HG02588 (cell line): ENCODE measurements around the gene SLC5A1.
"Not testable (repeated sequence)": the region's sequence is repeated elsewhere in the genome, so short reads cannot be mapped to it uniquely, and the experiment has no call there.

Experiments
- ATAC-seq: cut with Tn5 transposase; IDR thresholded peaks from one replicate; pipeline ENCODE4 v1.9.1; 2021; ENCODE audit warnings: mild to moderate bottlenecking, moderate library complexity; ENCODE audit not compliant: unreplicated experiment

Gene SLC5A1

GRCh38 chr22:32142600-32142999 is 99.5 kb downstream of the SLC5A1 start:
- no peak for ATAC-seq

DNA sequence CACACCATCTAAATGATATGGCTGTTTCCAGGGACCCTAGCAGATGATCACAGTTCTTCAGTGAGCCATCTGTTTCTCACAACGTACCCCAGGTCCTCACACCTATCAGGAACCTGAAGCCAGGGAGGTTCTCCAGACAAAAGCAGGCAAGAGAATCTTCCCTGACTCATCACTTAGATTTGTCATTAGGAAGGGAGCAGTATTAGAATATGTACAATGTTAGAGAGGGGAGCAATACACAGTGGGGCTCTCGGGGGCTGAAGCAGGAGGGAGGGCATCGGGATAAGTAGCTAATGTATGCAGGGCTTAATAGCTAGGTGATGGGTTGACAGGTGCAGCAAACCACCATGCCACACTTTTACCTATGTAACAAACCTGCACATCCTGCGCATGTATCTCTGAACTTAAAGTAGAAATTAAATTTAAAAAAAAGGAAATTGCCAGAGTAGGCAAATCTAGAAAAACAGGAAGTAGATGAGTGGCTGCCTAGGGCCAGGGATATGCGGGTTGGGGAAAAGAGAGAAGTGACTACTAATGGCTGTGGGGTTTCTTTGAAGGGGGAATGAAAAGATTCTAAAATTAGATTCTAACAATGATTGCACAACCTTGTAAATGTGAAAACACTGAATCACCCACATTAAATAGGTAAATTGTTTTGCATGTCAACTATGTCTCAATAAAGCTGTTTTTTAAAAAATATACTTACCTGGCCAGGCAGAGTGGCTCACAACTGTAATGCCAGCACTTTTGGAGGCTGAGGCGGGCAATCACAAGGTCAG is 101.6 kb downstream of the SLC5A1 start:
- no peak for ATAC-seq

DNA sequence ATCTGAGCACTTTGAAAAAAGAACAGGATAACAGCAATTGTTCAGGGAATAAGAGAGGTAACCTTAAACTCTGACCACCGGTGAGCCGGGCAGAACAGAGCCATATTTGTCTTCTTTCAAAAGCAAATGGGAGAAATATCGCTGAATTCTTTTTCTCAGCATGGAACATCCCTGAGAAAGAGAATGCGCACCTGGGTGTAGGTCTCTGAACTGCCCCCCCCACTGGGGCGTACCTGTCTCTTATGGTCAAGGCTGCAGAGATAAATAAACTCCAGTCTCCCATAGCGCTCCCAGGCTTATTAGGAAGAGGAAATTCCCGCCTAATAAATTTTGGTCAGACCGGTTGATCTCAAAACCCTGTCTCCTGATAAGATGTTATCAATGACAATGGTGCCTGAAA is 104.1 kb downstream of the SLC5A1 start:
- not testable (repeated sequence) for ATAC-seq

GRCh38 chr22:32148372-32148771 is 105.3 kb downstream of the SLC5A1 start:
- ATAC-seq: not testable (repeated sequence)

- not testable (repeated sequence) for ATAC-seq
These were observed 107.6 kb downstream of the SLC5A1 start for GRCh38 chr22:32150647-32151046.

- ATAC-seq: not testable (repeated sequence)
These were observed 108.6 kb downstream of the SLC5A1 start for GRCh38 chr22:32151641-32152040.

- ATAC-seq: not testable (repeated sequence)
These were observed 111.7 kb downstream of the SLC5A1 start for GRCh38 chr22:32154727-32155126.

DNA sequence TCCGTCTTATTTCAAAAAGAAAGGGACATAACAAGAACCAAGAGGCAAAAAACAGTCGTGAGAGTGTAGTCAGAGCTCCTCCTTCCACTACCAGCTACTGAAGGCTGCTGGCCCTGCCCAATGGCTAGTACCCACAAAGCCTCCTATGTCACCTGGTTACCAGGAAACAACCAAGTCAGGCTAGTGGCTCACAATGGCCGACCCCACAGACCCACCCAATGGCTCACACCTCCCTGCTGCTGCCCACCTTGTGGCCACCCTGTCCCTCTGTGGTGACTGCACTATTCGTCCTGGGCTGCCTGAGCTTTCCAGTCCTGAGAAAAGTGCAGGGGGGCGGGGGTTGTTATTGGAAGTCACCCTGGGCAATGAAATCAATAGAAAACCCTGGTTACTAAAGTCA is 114.6 kb downstream of the SLC5A1 start:
- not testable (repeated sequence) for ATAC-seq

DNA sequence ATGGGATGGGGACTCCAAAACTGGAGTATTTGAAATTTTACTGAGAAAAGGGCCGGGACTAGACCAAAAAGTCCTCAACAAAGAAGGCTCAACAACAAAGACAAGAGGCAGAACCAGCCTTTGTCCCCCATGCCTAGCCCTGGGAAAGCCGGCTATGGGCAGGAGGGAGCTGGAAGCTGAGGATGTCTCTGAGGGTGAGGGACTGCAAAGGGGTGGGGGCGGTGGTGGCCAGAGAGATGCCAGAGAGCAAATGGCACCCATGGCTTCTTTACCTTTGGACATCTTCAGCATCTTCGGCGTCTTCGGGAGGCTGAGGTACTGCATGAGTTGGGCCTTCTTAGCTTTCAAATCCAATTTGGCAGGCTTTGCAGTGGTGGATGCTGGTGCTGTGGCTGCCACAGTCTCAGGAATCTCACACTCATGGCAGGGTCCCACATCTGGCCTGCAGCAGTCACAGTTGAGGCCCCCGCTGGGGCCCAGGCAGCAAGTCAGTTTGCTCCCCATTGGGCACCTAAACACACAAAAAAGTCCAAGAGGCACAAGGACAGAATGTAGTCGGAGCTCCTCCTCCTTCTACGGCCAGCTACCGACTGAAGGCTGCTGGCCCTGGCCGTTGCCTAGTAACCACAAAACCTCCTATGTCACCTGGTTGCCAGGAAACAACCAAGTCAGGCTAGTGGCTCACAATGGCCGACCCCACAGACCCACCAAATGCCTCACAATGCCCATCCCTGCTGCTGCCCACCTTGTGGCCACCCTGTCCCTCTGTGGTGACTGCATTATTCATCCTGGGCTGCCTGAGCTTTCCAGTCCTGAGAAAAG is 115.9 kb downstream of the SLC5A1 start, which contains the start of gene C22orf42:
Gene C22orf42, minus strand, starts transcription at position 592 of the 822 bp plus-strand sequence. Its CDS starts 88 bp downstream, at position 504.
- ATAC-seq: no peak

- not testable (repeated sequence) for ATAC-seq
These were observed 117.3 kb downstream of the SLC5A1 start for GRCh38 chr22:32160411-32160810.
